ENCODE data around the gene CXCR3.

DNA sequence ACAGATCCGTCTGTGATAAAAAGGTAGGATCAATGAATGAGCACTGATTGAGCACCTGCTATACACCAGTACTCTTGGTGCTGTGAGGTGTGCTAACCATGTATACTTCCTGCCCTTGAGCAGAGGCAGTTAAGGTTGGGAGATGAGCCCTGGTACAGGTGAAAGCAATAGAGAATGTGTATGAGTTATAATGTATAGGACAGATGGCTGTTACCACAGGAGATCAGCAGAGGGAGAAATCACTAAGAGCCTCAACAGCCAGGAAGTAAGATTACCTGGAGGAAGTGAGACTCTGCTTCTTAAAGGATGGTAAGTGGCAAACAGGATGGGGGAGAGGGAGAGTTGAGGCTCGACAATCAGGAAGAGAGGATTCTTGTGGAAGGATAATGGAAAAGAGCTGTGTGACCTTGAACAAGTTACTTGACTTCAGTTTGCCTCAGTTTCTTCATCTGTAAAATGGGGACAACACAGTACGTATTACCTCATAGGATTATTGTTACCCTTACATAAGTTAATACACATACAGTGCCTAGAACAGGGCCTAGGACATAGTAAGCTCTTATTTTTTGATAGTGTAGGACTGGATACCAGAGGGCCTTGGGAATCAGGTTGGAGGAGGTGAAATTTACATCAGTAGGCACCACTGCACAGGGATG is 9.1 kb downstream of the CXCR3 start:
- no peak for TF ChIP-seq GATA3 (IDR thresholded peaks at IDR 0.05; ENCODE audit: low read depth, low read length)
- TF ChIP-seq GATA2 (IDR thresholded peaks at IDR 0.05; ENCODE audit: low read depth, low read length), result no peak

All from SH-SY5Y (cell line).